Measurements from ENCODE around the gene NUPR1. TPM values are rescaled to one million over a fixed set of nuclear protein-coding genes. Genes with fewer than 3 reads are reported as not detected.

Gene NUPR1
- total and polyA plus RNA-seq, 2 donors from 2014 or later, result 64.7 to 125 TPM

GRCh38 chr16:28574925-28575324 is 36.2 kb upstream of the NUPR1 start:
- H3K27ac ChIP-seq (ENCODE audit: low read depth in 2 of 2, low read length in 2 of 2), result no peak overlapping the region
- DNase-seq (no peak), FAIRE-seq (no peak)
- no peak for TF ChIP-seq CTCF (IDR thresholded peaks at IDR 0.05; ENCODE audit: borderline replicate concordance, extremely low read depth, insufficient read depth)
- peaks cover 0 to 11% (median 2%) of the 10 kb centered on the region in 3 donors for H3K4me1 ChIP-seq (ENCODE audit: control insufficient read depth in 2 of 3, insufficient read depth in 2 of 3, low read depth in 1 of 3, low read length in 3 of 3)
- no peaks in the 10 kb centered on the region for H3K36me3 ChIP-seq (ENCODE audit: control insufficient read depth in 2 of 3, insufficient read depth in 3 of 3, low read length in 3 of 3)
- intact Hi-C loops (cut with DNase I), result no loop called here
- no peak overlapping the region for H3K4me3 ChIP-seq (ENCODE audit: low read length in 3 of 3)
- H3K9me3 ChIP-seq (ENCODE audit: control insufficient read depth in 2 of 3, insufficient read depth in 1 of 3, low read length in 3 of 3), result no peaks in the 10 kb centered on the region
- no peaks in the 10 kb centered on the region for H3K27me3 ChIP-seq (ENCODE audit: control insufficient read depth, insufficient read depth, low read length)
- no peak overlapping the region for H3K9ac ChIP-seq (ENCODE audit: low read length in 3 of 3)

GRCh38 chr16:28573738-28574718 is 35.3 kb upstream of the NUPR1 start:
- no peaks in the 10 kb centered on the region for H3K9me3 ChIP-seq (ENCODE audit: control insufficient read depth in 2 of 3, insufficient read depth in 1 of 3, low read length in 3 of 3)
- TF ChIP-seq CTCF (IDR thresholded peaks at IDR 0.05; ENCODE audit: borderline replicate concordance, extremely low read depth, insufficient read depth), result no peak
- peak overlapping the region in 1 of 2 donors; percentile 38 for H3K27ac ChIP-seq (ENCODE audit: low read depth in 2 of 2, low read length in 2 of 2)
- no peaks in the 10 kb centered on the region for H3K36me3 ChIP-seq (ENCODE audit: control insufficient read depth in 2 of 3, insufficient read depth in 3 of 3, low read length in 3 of 3)
- no peaks in the 10 kb centered on the region for H3K27me3 ChIP-seq (ENCODE audit: control insufficient read depth, insufficient read depth, low read length)
- intact Hi-C loops (cut with DNase I), result no loop called here
- no peak for FAIRE-seq
- DNase-seq, result peak in 1 of 5 donors; percentile 30
- peaks cover 0 to 11% (median 2%) of the 10 kb centered on the region in 3 donors for H3K4me1 ChIP-seq (ENCODE audit: control insufficient read depth in 2 of 3, insufficient read depth in 2 of 3, low read depth in 1 of 3, low read length in 3 of 3)
- H3K4me3 ChIP-seq (ENCODE audit: low read length in 3 of 3), result no peak overlapping the region
- no peak overlapping the region for H3K9ac ChIP-seq (ENCODE audit: low read length in 3 of 3)

GRCh38 chr16:28572696-28573510 is 34.1 kb upstream of the NUPR1 start:
- no peaks in the 10 kb centered on the region for H3K27me3 ChIP-seq (ENCODE audit: control insufficient read depth, insufficient read depth, low read length)
- FAIRE-seq (no peak), DNase-seq (peak; percentile 80 to 95 (median 87))
- no peak for TF ChIP-seq CTCF (IDR thresholded peaks at IDR 0.05; ENCODE audit: borderline replicate concordance, extremely low read depth, insufficient read depth)
- H3K9ac ChIP-seq (ENCODE audit: low read length in 3 of 3), result peak overlapping the region in 2 of 3 donors; percentile 13 to 19
- H3K27ac ChIP-seq (ENCODE audit: low read depth in 2 of 2, low read length in 2 of 2), result peak overlapping the region; percentile 11 to 28
- intact Hi-C loops (cut with DNase I), result no loop called here
- H3K9me3 ChIP-seq (ENCODE audit: control insufficient read depth in 2 of 3, insufficient read depth in 1 of 3, low read length in 3 of 3), result no peaks in the 10 kb centered on the region
- H3K4me1 ChIP-seq (ENCODE audit: control insufficient read depth in 2 of 3, insufficient read depth in 2 of 3, low read depth in 1 of 3, low read length in 3 of 3), result peaks cover 0 to 11% (median 2%) of the 10 kb centered on the region in 3 donors
- H3K36me3 ChIP-seq (ENCODE audit: control insufficient read depth in 2 of 3, insufficient read depth in 3 of 3, low read length in 3 of 3), result no peaks in the 10 kb centered on the region
- peak overlapping the region in 1 of 3 donors; percentile 21 for H3K4me3 ChIP-seq (ENCODE audit: low read length in 3 of 3)
